Activated CD8-positive, alpha-beta T cell treated with anti-CD3 and anti-CD28 coated beads for 36 hours (primary cell): ENCODE results near the gene CTDSP2. TPM values are rescaled to one million over a fixed set of nuclear protein-coding genes. Genes with fewer than 3 reads are reported as not detected.

Experiments used
- ATAC-seq: fragments of 200-7000 bp; cut with Tn5 transposase; one replicate; pipeline ENCODE4 v1.10.0; 2021; ENCODE audit warnings: mild to moderate bottlenecking, moderate library complexity
- CTCF ChIA-PET: fragments of 350-600 bp; sonication (Branson Sonifier 250); formaldehyde crosslinking; loops from one replicate; lab custom pipeline; 2021; ENCODE audit warnings: antibody characterized with exemption; lab: Charles Lee
- POLR2A ChIA-PET: fragments of 350-600 bp; sonication (Branson Sonifier 250); formaldehyde crosslinking; loops from one replicate; lab custom pipeline; 2021; ENCODE audit warnings: antibody characterized with exemption; lab: Charles Lee
- DNase-seq: peaks from one replicate; pipeline ENCODE4 v3.0.0-alpha.2; 2020
- H3K27ac Mint-ChIP-seq: one replicate; pipeline ENCODE4 v1.8.0; 2021; ENCODE audit warnings: mild to moderate bottlenecking, mixed read lengths
- H3K27me3 Mint-ChIP-seq: one replicate; pipeline ENCODE4 v1.8.0; 2021; ENCODE audit warnings: mixed read lengths
- H3K36me3 Mint-ChIP-seq: one replicate; pipeline ENCODE4 v1.8.0; 2021; ENCODE audit warnings: low read depth, mixed read lengths
- H3K4me1 Mint-ChIP-seq: one replicate; pipeline ENCODE4 v1.8.0; 2021; ENCODE audit warnings: low read depth, mixed read lengths
- H3K4me3 Mint-ChIP-seq: one replicate; pipeline ENCODE4 v1.8.0; 2021; ENCODE audit warnings: mild to moderate bottlenecking, moderate library complexity, mixed read lengths
- H3K9me3 Mint-ChIP-seq: one replicate; pipeline ENCODE4 v1.8.0; 2021; ENCODE audit warnings: mixed read lengths
- CTCF ChIP-seq: fragments of 200-600 bp; IDR thresholded peaks from one replicate; pipeline ENCODE4 v1.8.0; 2022; ENCODE audit warnings: antibody characterized with exemption, mild to moderate bottlenecking
- intact Hi-C: fragments of 100-400 bp; cut with micrococcal nuclease; formaldehyde crosslinking; loops from one replicate; pipeline ENCODE4 v1.10.0; 2022
- microRNA-seq: library from miRNA; unstranded; fragments of <30 nt; microRNA quantifications from one replicate; pipeline ENCODE4 v1.2.0, GENCODE V29; 2022; ENCODE audit warnings: borderline microRNAs expressed, borderline replicate concordance
- total RNA-seq, 2 experiments: library from RNA; stranded (reverse); gene quantifications; one replicate each; pipeline ENCODE4 v1.2.3, GENCODE V29; 2021

Gene CTDSP2
- total RNA-seq, 2 experiments from 2014 or later = 67.1 to 67.2 TPM

GRCh38 chr12:57771236-57771872, 75.2 kb downstream of the CTDSP2 start:
- Mint-ChIP-seq H3K4me1 (peaks cover 19% of the 10 kb centered on the region), H3K27ac (peak overlapping the region; percentile 99), H3K4me3 (peak overlapping the region; percentile 99), H3K27me3 (peaks cover 3% of the 10 kb centered on the region), H3K36me3 (peaks cover 28% of the 10 kb centered on the region), H3K9me3 (no peaks in the 10 kb centered on the region)
- ATAC-seq (peak; percentile 80), DNase-seq (peak; percentile 96)
- no peak for TF ChIP-seq CTCF
- POLR2A ChIA-PET = interaction anchor here (0.8 to 2.1 kb wide), 4 partner anchors 10 to 77 kb away, joined by 3 to 9 read pairs (median 4); partner anchors contain the start of gene TSFM
- intact Hi-C loops = no loop called here
- CTCF ChIA-PET = interaction anchor here (0.8 to 13.4 kb wide), 6 partner anchors 8 to 135 kb away, joined by 3 to 122 read pairs (median 8); partner anchors contain the start of genes CYP27B1 and TSFM

DNA sequence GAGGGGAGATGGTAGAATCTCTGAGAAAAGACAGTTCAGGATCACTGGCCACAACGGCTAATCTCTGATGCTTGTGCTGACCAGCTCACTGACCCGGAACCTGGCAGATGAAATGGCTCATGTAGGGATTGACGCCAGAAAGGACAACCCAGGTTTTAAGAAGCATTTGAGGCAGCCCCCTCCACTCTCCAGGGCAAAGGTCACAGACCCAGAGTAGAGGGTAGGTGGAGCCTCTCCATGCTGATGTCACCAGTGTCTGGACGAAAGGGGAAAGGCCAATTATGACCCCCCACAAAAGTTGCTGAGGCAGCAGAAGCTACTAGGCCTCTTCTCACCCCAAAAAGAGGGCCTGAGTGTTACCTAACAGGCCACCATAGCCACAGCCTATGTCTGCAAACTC, 75.8 kb downstream of the CTDSP2 start:
- DNase-seq (no peak), ATAC-seq (no peak)
- H3K4me1 Mint-ChIP-seq = peaks cover 21% of the 10 kb centered on the region
- no peak overlapping the region for H3K27ac Mint-ChIP-seq
- H3K9me3 Mint-ChIP-seq = no peaks in the 10 kb centered on the region
- ChIA-PET CTCF (interaction anchor here (0.8 to 4.3 kb wide), 3 partner anchors 12 to 14 kb away, joined by 3 to 17 read pairs (median 6); partner anchors contain the start of gene TSFM), POLR2A (interaction anchor here (1.6 kb wide), 1 partner anchor 30 kb away, joined by 3 read pairs; no protein-coding TSS in a partner anchor)
- H3K4me3 Mint-ChIP-seq = peak overlapping the region; percentile 99
- TF ChIP-seq CTCF = no peak
- H3K36me3 Mint-ChIP-seq = peaks cover 28% of the 10 kb centered on the region
- intact Hi-C loops = no loop called here
- peaks cover 6% of the 10 kb centered on the region for H3K27me3 Mint-ChIP-seq

Small RNAs within 50 kb of the gene (microRNA-seq; reads per million reads assigned to microRNA genes)
- gene MIR26A2 = 253 reads per million, percentile 77 among the genes with 10 or more reads in this experiment

Other genes with a start within 250 kb of the CTDSP2 start
- gene DTX3, start 241.9 kb downstream of the CTDSP2 start, total RNA-seq = 10 to 100 TPM; 13.7 to 15.1 TPM
- 1 to 10 TPM; 1.1 to 1.2 TPM for gene ARHGEF25, start 235.3 kb downstream of the CTDSP2 start, total RNA-seq
- gene B4GALNT1, start 213.5 kb downstream of the CTDSP2 start, total RNA-seq = 1 to 10 TPM in 1 of 2 experiments, under 1 TPM in 1; 0.61 to 1.4 TPM
- 10 to 100 TPM; 53.0 to 56.3 TPM for gene OS9, start 152.6 kb downstream of the CTDSP2 start, total RNA-seq
- 10 to 100 TPM; 22.4 TPM for gene AGAP2, start 108.0 kb downstream of the CTDSP2 start, total RNA-seq
- gene TSPAN31, start 101.7 kb downstream of the CTDSP2 start, total RNA-seq = 1 to 10 TPM; 6.9 to 7.5 TPM
- gene CDK4, start 94.4 kb downstream of the CTDSP2 start, total RNA-seq = 100 to 1,000 TPM; 218 to 221 TPM
- gene MARCHF9, start 91.6 kb downstream of the CTDSP2 start, total RNA-seq = 10 to 100 TPM; 23.4 to 24.3 TPM
- 1 to 10 TPM; 7.6 to 7.9 TPM for gene CYP27B1, start 79.7 kb downstream of the CTDSP2 start, total RNA-seq
- 10 to 100 TPM; 29.6 to 34.1 TPM for gene METTL1, start 74.6 kb downstream of the CTDSP2 start, total RNA-seq
- 1 to 10 TPM; 4.0 to 4.3 TPM for gene EEF1AKMT3, start 74.1 kb downstream of the CTDSP2 start, total RNA-seq
- 10 to 100 TPM; 46.3 to 47.3 TPM for gene TSFM, start 63.9 kb downstream of the CTDSP2 start, total RNA-seq
- under 1 TPM; 0.34 to 0.49 TPM for gene AVIL, start 28.0 kb downstream of the CTDSP2 start, total RNA-seq
- 10 to 100 TPM; 15.8 to 16.7 TPM for gene ATP23, start 94.8 kb upstream of the CTDSP2 start, total RNA-seq